HepG2 (cell line): ENCODE measurements around the gene CHFR.

Source experiments
- CREB1 ChIP-seq, 2 experiments: fragments of 450-650 bp in 1 of 2; IDR thresholded peaks; 2 replicates each; pipeline ENCODE4 v1.6.1; 2016 to 2017; ENCODE audit warnings: control low read depth in 1 of 2, mild to moderate bottlenecking in 1 of 2, missing compliant biosample characterization in 1 of 2, missing genetic modification characterization in 1 of 2
- HIC2 ChIP-seq: sonication (generic); formaldehyde crosslinking; IDR thresholded peaks from 2 replicates; pipeline ENCODE4 v1.9.0; 2022; ENCODE audit warnings: low read depth, missing genetic modification reagents
- JUN ChIP-seq: sonication (generic); formaldehyde crosslinking; IDR thresholded peaks from 2 replicates; pipeline ENCODE4 v1.4.0; 2020; ENCODE audit warnings: mild to moderate bottlenecking, missing genetic modification reagents
- MAX ChIP-seq: IDR thresholded peaks from 2 replicates; pipeline ENCODE4 v1.6.1; 2012; ENCODE audit warnings: inconsistent platforms
- PCBP2 ChIP-seq: fragments of 200-400 bp; formaldehyde crosslinking; optimal IDR thresholded peaks from 2 replicates; pipeline ENCODE3; 2018; ENCODE audit warnings: low read length, low read depth; ENCODE audit not compliant: poor library complexity, severe bottlenecking
- RNF219 ChIP-seq: sonication (generic); formaldehyde crosslinking; IDR thresholded peaks from 2 replicates; pipeline ENCODE4 v1.5.0; 2020; ENCODE audit warnings: mild to moderate bottlenecking, missing genetic modification reagents
- ZFP41 ChIP-seq: sonication (generic); formaldehyde crosslinking; IDR thresholded peaks from 2 replicates; pipeline ENCODE4 v1.4.0; 2020; ENCODE audit warnings: mild to moderate bottlenecking, missing genetic modification reagents, borderline replicate concordance
- ZNF10 ChIP-seq: sonication (generic); formaldehyde crosslinking; IDR thresholded peaks from 2 replicates; pipeline ENCODE4 v1.4.0; 2020; ENCODE audit warnings: mild to moderate bottlenecking, low read depth, missing genetic modification reagents, borderline replicate concordance
- ZZZ3 ChIP-seq: sonication (generic); formaldehyde crosslinking; IDR thresholded peaks from 2 replicates; pipeline ENCODE4 v1.4.0; 2020; ENCODE audit warnings: missing genetic modification reagents, mild to moderate bottlenecking, borderline replicate concordance

GRCh38 chr12:132840536-132840935 lies 46.9 kb downstream of the CHFR start:
- TF ChIP-seq CREB1 (IDR thresholded peaks at IDR 0.05) (no peak), CREB1 (CRISPR knock-in tag; IDR thresholded peaks at IDR 0.05) (no peak), MAX (no peak), ZZZ3 (CRISPR knock-in tag) (no peak), RNF219 (no peak), PCBP2 (no peak), JUN (CRISPR knock-in tag) (no peak), HIC2 (CRISPR knock-in tag) (no peak), ZFP41 (CRISPR knock-in tag) (no peak), ZNF10 (CRISPR knock-in tag) (no peak)
